ENCODE results near the gene NPAS4.

DNA sequence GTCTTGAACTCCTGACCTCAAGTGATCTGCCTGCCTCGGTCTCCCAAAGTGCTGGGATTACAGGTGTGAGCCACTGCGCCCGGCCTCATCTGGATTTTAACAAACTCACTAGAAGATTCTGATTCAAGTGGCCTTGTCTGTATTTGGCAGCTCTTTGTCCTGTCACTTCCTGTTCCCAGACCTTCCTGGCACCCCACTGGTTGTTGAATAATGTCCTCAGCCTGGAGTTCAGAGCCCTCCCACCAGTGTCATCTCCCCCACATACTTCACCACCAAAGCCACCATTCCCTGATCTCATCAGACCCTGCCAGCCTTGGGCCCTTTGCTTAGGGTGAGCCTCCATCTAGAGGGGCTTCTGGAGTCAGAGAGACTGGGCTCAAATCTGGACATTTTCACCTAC is 49.2 kb downstream of the NPAS4 start:
- TF ChIP-seq GATA3 (IDR thresholded peaks at IDR 0.05; ENCODE audit: low read depth, low read length) (no peak), GATA2 (IDR thresholded peaks at IDR 0.05; ENCODE audit: low read depth, low read length) (no peak)
